Fibroblast of peridontal ligament (primary cell): ENCODE data around the gene MYO3B.
"Not testable (repeated sequence)": the region's sequence is repeated elsewhere in the genome, so short reads cannot be mapped to it uniquely, and the experiment has no call there.

Source experiments
- DNase-seq: peaks from one replicate; pipeline ENCODE4 v3.0.0-alpha.2; 2010; ENCODE audit errors: extremely low read depth

Gene MYO3B

GRCh38 chr2:170213281-170213625 lies 35.3 kb downstream of the MYO3B start:
- not testable (repeated sequence) for DNase-seq

- no peak for DNase-seq
Observed at GRCh38 chr2:170213651-170214050, 35.7 kb downstream of the MYO3B start.

GRCh38 chr2:170214309-170214948 lies 36.5 kb downstream of the MYO3B start:
- no peak for DNase-seq

- DNase-seq, result no peak
Observed at GRCh38 chr2:170215021-170215420, 37.1 kb downstream of the MYO3B start.

GRCh38 chr2:170216428-170216827 lies 38.5 kb downstream of the MYO3B start:
- DNase-seq, result no peak

- no peak for DNase-seq
Observed at GRCh38 chr2:170216981-170217380, 39.0 kb downstream of the MYO3B start.

- peak; percentile 99 for DNase-seq
Observed at GRCh38 chr2:170217778-170218251, 39.9 kb downstream of the MYO3B start.

GRCh38 chr2:170218456-170218855 lies 40.5 kb downstream of the MYO3B start:
- peak; percentile 20 for DNase-seq

- no peak for DNase-seq
Observed at GRCh38 chr2:170218931-170219330, 41.0 kb downstream of the MYO3B start.

- DNase-seq, result peak; percentile 78
Observed at GRCh38 chr2:170221317-170222288, 43.7 kb downstream of the MYO3B start.

GRCh38 chr2:170222298-170222697 lies 44.4 kb downstream of the MYO3B start:
- DNase-seq, result peak; percentile 57

GRCh38 chr2:170222842-170223241 lies 44.9 kb downstream of the MYO3B start:
- DNase-seq, result no peak

- DNase-seq, result peak; percentile 71
Observed at GRCh38 chr2:170224692-170225294, 46.8 kb downstream of the MYO3B start.

GRCh38 chr2:170226216-170226615 lies 48.3 kb downstream of the MYO3B start:
- DNase-seq, result no peak

- DNase-seq, result no peak
Observed at GRCh38 chr2:170227507-170227947, 49.6 kb downstream of the MYO3B start.

- DNase-seq, result no peak
Observed at GRCh38 chr2:170227951-170228350, 50.0 kb downstream of the MYO3B start.

- DNase-seq, result no peak
Observed at GRCh38 chr2:170228429-170228828, 50.5 kb downstream of the MYO3B start.

GRCh38 chr2:170229125-170229524 lies 51.2 kb downstream of the MYO3B start:
- DNase-seq, result no peak

GRCh38 chr2:170229744-170230143 lies 51.8 kb downstream of the MYO3B start:
- peak; percentile 47 for DNase-seq

- peak; percentile 76 for DNase-seq
Observed at GRCh38 chr2:170235860-170236679, 58.1 kb downstream of the MYO3B start.

GRCh38 chr2:170236680-170237047 lies 58.7 kb downstream of the MYO3B start:
- DNase-seq, result no peak
